ENCODE results near the gene FGD4.

The FGD4 gene

DNA sequence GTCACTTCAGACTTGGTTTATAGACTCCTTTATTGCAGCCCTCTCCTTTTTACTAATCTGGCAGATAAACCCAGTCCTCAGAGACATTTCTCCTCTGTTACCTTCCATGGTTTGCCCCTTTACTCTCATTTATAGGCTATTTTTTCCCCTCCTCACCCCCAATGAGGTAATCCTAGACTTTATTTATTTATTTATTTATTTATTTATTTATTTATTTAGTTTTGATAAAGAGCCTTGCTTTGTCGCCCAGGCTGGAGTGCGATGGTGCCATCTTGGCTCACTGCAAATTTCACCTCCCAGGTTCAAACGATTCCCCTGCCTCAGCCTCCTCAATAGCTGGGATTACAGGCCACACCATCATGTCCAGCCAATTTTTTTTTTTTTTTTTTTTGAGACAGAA, 8.4 kb downstream of the FGD4 start:
- no peak for DNase-seq

DNA sequence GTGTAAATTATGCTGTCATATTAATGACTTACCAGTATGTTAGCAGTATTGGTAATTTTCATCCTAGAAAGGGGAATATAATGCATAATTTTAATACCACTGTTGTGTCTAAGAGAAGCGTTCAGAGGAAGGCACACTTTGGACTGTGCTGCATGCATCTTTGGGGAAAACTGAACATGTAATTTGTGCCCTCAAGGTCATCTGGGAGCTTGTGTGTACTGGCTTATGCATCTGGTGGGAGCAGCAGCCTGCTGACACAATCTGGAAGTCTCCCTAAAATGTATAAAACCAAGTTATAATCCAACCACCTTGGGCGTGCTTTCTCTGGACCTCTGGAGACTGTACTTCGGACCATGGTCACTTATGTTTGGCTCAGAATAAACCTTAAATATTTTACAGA, 14.1 kb downstream of the FGD4 start:
- DNase-seq, result no peak

DNA sequence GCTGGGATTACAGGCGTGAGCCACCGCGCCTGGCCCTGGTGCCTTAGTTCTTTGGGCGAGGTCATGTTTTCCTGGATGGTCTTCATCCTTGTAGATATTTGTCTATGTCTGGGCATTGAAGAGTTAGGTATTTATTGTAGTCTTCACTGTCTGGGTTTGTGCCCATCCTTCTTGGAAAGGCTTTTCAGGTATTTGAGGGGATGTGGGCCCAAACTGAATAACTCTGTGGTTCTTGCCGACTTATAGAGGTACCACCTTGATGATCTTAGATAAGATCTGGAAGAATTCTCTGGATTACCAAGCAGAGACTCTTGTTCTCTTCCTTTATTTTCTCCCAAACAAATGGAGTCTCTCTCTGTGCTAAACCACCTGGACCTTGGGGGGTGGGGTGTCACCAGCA, 18.9 kb downstream of the FGD4 start:
- no peak for DNase-seq

DNA sequence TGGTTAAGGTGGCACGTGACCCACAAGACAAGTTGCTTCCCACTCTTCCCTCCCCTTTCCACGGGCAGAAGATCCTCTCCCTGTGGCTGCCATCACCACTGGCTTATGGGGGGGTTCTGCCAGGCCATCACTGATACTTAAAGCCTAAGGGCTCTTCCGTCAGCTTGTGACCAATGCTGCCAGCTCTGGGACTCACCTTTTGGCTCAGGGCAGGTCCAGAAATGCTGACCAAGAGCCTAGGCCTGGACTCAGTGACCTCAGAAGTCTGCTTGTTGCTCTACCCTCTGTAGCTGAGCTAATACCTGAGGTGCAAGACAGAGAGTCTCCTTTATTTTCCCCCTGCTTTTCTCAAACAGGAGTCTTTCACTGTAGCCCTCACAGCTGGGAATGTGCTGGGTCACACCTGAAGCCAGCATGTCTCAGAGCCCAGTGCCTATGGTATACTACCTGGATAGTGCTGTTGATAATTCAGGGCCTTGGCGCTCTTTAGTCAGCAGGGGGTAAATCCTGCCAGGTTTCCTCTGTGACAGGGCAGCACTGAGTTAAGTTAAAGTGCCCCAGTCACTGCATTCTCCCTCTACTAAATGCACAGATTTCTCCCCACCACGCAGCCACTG, 19.7 kb downstream of the FGD4 start:
- DNase-seq, result no peak

DNA sequence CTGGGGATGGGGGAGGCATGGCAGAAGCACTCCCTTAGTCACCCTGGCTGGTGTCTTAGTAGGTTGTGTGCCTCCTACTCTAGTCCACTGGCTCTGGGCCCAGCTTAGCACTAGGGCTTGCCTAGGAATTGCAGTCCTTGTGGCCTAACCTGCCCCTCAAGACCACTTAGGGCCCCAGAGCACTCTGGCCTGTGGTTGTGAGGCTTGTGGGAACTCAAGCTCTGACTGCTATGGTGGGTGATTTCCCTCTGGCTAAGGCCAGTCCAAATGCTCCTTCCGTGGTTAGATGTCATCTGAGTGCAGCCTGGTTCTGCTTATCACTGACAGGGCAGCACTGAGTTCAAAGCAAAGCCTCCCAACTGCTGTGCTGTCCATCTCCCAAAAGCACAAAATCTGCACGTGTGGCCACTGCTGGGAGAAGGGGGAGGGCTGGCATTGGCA, 20.2 kb downstream of the FGD4 start:
- DNase-seq, result no peak

DNA sequence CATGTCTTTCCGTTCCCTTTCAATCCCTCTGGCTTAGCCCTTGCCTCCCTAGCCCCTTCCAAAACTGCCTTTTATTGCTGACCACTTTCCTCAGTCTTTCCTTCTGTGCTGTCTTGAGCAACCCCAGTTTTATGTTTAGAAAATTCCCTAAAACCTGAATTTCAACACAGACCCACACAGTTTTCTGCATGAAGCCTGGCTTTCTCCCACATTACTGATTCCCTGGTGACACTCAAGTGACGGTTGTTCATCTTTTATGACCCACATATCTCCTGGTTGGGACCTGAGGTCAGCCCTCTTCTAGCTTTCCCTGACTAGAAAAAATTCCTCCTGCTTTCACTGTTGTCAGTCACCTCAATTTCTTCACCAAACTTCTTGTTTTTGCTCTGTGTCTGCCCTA, 21.0 kb downstream of the FGD4 start:
- DNase-seq, result no peak

DNA sequence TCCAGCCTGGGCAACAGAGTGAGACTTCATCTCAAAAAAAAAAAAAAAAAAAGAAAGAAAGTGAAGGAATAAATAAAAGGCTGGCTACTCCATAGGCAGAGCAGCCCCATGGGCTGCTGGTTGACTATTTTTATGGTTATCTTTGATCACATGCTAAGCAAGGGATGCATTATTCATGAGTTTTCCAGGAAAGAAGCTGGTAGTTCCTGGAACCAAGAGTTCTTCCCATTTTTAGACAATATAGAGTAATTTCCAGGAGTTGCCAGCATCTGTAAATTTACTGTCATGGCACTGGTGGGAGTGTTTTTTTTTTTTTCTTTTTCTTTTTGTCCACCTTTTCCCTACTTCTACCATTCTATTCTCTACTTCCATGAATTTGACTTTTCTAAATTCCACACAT, 24.2 kb downstream of the FGD4 start:
- no peak for DNase-seq

DNA sequence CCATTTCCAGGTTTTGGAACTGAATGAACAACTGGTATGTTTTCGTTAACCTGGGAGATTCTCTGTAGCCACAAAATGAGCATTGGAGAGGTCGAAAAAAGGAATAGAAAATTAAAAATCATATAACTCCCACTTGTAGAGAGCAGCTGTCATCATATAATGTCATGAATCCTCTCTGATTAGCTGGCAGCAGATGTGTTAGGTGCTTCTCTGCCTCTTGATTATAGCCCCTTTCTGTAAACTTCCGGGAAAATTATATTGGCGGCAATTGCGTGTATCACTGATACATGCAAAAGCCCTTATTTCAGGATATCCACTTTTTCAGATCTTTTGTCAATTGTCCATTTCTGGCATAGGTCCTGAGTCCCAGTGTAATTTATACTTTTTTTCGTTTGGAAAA, 31.7 kb downstream of the FGD4 start:
- DNase-seq, result no peak

DNA sequence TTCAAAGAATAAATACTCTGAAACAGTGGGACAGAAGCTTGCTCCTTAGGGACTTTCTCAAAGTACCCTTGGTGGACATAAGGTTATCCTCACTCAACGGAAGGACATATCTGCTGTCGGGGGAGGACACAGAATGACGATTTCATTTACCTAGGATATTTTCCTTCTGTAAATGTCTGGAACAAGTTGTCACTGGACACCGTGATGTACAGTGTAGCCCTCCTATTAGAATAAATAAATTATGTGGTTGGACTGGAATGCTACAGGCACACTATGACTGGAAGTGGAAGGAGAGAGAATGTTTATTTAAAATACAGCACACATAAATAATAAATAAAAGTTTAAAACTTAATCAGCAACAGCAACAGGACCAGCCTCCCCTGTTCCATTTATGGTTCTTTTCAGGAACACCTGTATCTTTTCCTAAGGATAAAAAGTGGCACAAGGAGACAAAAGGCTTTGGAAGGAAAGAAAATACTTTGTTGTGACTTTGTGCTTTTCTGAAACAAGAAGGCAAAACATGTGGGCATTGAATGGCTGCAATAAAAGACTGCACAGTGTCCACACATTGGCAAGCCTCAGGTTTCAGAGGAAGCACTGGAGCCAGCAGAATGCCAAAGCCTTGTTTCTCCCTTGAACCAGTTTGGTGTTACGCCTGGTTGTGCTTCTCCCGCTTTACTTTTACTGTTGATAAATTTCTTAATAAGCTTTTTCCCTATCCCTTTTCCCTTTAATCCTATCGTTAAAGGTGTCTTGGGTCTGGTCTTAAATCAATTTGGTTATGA, 36.8 kb downstream of the FGD4 start:
- no peak for DNase-seq

DNA sequence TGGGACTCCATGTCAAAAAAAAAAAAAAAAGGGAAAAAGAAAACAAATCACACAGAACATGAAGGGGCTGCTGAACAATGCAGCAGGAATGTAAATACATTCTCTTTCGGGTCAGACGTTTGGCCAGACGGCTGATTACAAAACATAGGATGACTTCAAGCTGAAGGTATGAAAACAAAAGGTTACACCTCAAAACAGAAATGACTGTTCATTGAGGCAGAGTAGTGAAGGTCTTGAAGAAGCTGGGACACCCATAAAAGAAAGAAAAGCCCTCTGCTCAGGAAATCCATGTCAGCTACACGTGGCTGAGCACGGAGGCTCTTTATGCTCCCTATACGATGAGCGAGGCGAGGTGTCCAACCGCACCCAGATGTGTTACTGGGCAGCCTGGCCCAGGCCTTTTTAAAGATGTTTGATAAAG, 37.7 kb downstream of the FGD4 start:
- no peak for DNase-seq

DNA sequence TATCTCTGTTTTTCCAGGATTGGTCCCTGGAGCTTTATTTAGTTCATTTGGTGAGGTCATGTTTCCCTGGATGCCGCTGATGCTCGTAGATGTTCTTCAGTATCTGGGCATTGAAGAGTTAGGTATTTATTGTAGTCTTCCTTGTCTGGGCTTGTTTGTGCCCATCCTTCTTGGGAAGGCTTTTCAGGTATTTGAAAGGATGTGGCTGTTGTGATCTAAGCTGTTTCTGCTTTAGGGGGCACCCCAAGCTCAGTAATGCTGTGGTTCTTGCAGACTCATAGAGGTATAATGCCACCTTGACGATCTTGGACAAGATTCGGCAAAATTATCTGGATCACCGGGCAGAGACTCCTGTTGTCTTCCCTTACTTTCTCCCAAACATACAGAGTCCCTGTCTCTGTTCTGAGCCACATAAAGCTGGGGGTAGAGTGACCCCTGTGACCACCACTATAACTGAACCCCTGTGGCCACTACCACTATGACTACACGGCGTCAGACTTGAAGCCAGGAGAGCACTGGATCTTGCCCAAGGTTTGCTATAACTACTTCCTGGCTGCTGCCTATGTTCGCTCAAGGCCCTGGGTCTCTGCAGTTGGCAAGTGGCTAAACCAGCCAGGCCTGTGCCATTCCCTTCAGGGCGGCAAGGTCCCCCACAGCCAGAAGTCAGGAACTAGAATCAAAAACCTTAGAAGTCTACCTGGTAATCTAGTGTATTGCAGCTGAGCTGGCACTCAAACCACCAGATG, 40.9 kb downstream of the FGD4 start:
- no peak for DNase-seq

DNA sequence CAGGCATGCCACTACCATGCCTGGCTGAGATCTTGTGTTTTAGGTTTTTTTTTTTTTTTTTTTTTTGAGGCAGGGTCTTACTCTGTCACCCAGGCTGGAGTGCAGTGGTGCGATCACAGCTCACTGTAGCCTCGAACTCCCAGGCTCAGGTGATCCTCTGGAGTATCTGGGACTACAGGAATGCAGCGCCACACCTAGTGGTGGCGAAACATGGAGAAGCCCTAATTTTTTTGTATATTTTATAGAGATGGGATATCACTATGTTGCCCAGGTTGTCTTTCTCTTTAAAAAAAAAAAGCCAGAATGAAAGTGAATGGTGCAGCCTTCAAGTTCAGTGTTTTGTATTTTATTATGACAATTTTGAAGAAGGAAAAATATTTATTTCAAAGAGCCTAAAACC, 44.1 kb downstream of the FGD4 start:
- no peak for DNase-seq

DNA sequence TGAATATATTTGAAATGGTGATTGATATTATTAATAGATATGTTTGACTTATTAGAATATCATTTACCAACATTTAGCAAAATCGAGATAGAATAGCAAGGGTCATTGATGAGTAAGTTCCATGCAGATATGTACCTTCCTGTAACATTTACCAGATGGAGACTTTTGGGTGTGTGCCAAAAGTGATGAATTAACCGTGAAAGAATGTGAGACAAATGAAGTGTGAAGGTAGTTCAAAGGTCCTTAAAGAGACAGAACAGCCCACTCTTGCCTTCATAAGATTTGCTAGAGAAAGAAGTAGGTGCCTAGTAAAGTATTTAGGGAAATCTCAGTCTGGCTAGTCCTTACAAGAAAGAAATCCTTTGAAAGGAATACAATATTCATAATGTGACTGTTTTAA, 45.5 kb downstream of the FGD4 start:
- no peak for DNase-seq

DNA sequence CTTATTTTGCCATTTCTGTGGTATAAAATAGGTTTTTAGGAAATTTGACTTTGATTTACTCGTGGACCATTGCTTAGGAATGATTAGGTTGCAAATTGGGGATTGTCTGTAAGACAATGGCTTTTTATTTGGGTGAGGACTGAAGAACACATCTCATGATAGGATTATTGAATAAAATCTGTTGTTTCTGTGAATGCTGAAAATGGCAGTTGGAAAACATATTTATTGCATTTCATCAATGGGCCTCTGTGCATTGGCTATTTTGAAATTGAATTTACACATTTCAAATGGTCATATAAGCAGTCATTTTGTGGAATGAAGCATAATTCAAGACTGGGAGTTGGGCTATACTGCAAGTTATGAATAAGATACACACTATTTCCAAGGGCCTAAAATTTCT, 46.0 kb downstream of the FGD4 start:
- DNase-seq, result no peak

DNA sequence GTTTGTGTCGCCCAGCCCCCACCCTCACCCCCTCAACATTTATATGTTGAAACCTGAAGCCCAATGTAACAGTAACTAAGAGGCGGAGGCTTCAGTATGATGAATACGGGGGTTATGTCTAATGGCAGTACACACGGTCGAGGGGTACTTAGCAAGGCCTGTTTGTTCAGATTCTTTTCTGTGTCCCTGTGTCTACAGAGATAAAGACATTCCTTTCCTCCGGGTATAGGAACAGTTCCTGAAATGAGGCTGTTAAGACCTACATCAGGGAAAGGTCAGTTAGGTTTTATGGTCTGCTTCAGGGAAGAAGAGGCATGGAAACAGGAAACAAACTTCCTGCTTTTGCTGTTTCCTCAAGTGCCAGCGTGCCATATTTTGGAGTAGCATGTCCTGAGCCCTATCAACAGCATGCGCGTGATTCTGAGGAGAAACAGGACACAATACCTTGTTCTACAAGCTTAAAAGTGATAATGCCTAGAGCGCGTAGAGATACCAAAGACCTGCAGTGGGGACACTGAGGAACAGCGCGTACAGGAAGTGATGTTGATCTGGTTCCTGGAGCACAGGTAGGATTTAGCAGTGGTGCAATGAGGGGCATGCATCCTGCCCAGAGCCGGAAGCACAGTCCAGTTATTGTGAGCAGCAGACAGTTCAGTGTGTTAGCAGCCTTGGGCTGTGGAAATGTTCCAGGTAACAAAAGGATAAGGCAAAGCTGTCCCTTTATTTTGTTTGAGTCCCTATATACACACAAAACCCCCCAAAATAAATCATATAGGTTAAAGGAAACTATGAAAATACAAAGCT, 47.2 kb downstream of the FGD4 start:
- no peak for DNase-seq

DNA sequence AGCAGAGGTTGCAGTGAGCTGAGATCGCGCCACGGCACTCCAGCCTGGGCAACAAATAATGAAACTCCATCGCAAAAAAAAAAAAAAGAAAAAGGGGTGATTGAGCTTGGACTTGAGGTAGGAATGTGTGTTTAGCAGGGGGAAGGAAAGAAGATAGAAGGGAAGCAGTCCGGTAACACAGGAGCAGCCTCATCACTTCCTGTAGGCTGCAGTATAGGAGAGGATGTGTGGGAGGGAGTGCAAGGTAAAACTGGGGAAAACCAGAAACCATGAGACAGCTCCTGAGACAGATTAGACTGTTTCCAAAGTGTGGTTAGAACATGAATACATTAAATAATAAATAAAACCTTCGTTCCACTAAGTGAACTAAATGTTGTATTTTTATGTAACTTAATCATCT, 49.2 kb downstream of the FGD4 start:
- no peak for DNase-seq

DNA sequence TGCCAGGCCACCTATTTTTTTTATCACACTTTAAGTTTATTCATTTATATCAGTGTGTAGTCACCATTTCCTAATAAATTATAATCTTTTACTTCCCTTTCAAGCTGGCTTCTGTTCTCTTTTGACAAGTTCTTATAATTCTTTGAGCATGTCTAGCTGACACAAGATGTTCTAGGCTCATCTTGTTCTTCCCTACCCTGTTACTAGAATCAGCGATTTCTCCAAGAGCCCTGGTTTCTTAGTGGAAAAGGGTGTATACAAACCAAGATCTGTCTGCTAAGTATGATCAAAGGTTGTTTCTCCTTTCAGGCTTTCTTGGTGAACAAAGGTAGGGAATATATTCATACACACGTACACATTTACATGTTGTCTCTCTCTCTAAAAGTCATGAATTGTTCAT, 51.0 kb downstream of the FGD4 start:
- no peak for DNase-seq

DNA sequence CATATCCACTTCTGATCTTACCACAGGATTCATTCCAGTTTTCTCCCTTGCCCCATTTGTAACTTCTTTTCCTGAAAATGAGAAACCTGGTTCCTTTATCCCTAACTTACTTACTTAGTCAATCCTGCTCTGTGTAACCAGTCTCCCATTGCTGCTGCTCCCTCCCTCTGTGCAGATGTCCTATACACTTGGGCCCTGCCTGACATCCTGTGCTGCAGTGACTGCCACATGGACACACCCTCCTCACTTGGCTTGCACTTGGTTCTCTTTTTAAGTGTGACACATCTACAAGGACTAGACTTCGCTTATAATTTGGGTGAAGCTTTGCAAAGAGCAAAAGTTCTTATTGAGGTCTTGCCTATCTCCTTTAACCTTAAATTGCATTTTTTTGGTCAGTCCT, 51.4 kb downstream of the FGD4 start:
- no peak for DNase-seq

DNA sequence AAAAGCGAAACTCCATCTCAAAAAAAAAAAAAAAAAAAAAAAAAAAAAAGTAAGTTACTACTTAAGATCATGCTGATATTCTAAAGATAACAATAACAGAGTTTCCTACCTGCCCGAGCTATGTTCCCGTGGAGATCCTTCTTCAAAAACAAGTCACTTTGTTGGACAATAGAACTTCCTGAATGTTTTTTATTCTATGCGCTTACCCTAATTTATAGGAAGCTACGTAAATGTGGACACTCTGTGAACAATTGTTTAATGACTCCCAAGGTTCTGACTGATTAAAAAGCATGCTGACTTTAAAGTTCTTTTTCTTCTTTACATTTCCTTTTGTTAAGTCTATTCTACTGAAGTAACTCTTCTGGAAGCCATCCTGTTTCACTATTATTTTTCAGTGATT, 52.5 kb downstream of the FGD4 start:
- no peak for DNase-seq

DNA sequence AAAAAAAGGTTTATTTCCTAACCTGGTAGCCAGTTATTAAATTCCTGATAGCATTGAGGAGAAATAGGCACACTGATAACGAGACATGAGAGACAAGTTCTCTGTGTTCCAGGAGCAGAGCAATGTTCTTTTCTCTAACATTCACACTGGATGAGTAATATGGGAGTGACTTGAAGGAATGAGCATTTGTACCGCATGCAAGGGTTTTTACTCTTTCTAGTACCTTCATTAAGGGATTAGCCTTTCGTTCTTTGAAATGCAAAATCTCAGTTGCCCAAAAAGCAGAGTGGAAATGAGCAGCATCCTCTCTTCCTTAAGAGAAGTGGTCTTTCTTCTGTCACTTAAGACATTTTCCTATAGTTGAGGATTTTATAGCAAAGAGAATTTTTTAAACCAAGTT, 54.7 kb downstream of the FGD4 start:
- no peak for DNase-seq

DNA sequence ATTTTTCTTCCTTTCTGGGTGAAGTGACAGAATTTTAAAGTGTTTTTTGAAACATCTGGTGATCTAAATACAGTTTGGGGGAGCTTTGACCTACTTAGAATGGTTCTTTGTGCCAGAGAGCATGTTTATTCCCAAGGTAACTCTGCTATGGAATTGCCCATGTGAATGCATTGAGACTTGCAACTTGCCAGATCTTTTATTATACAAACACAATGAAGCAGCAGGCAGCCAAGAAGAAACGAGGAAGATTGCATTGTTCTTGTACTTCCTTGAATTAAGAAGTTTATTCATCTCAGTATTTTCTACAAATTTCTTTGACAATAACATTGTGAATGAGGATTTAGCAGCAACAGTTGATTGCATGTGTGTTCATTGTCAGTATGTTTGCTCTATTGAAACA, 55.5 kb downstream of the FGD4 start:
- DNase-seq, result no peak

DNA sequence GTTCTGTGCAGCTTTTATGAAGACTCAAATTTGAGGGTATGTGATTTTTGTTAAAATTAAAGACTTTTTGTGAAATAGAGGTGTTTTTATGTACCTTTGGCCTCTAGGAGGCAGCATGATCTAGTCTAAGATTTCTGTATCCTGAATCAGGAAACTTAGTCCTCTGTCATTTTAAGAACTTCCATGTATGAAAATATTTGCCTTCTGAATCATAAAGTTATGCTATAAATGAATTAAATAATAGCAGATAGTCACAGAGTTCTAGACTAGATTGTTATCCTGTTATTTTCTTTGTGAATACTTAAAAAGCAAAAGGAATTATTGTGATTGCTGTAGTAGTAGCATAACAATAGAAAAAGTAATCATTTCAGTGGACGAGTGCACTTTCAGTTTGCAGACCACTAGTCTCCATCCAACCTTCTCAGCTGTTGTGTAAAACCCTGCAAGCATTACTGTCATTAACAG, 56.3 kb downstream of the FGD4 start:
- DNase-seq, result no peak

Measured in activated CD8-positive, alpha-beta memory T cell treated with anti-CD3 and anti-CD28 coated beads, Interleukin-2, amount 50 U/mL, for 48 hours (primary cell).